ENCODE data around the gene C16orf90.

The C16orf90 gene

GRCh38 chr16:3458278-3458851 is 36.9 kb downstream of the C16orf90 start:
- H3K27me3 ChIP-seq (replicated peaks; ENCODE audit: control insufficient read depth, insufficient read depth, low read length) = no peaks in the 10 kb centered on the region
- H3K4me3 ChIP-seq (replicated peaks; ENCODE audit: low read depth, low read length) = peak overlapping the region; percentile 95
- no peak for TF ChIP-seq CTCF (IDR thresholded peaks at IDR 0.05; ENCODE audit: insufficient read depth, low read length, poor library complexity, severe bottlenecking)
- H3K36me3 ChIP-seq (ENCODE audit: control insufficient read depth, insufficient read depth, low read length) = no peaks in the 10 kb centered on the region
- peak; percentile 48 for DNase-seq (ENCODE audit: extremely low read depth, insufficient read length)

- DNase-seq (ENCODE audit: extremely low read depth, insufficient read length) = peak; percentile 96
- H3K4me3 ChIP-seq (replicated peaks; ENCODE audit: low read depth, low read length) = peak overlapping the region; percentile 95
Measured at GRCh38 chr16:3457434-3458252, 37.6 kb downstream of the C16orf90 start.

GRCh38 chr16:3454631-3455147 is 40.6 kb downstream of the C16orf90 start:
- Histone ChIP-seq H3K27me3 (replicated peaks; ENCODE audit: control insufficient read depth, insufficient read depth, low read length) (no peaks in the 10 kb centered on the region), H3K36me3 (ENCODE audit: control insufficient read depth, insufficient read depth, low read length) (no peaks in the 10 kb centered on the region), H3K4me3 (replicated peaks; ENCODE audit: low read depth, low read length) (no peak overlapping the region)
- no peak for TF ChIP-seq CTCF (IDR thresholded peaks at IDR 0.05; ENCODE audit: insufficient read depth, low read length, poor library complexity, severe bottlenecking)
- DNase-seq (ENCODE audit: extremely low read depth, insufficient read length) = no peak

More at GRCh38 chr16:3457434-3458252, 37.6 kb downstream of the C16orf90 start:
- Histone ChIP-seq H3K27me3 (replicated peaks; ENCODE audit: control insufficient read depth, insufficient read depth, low read length) (no peaks in the 10 kb centered on the region), H3K36me3 (ENCODE audit: control insufficient read depth, insufficient read depth, low read length) (no peaks in the 10 kb centered on the region)
- peak; percentile 45 for TF ChIP-seq CTCF (IDR thresholded peaks at IDR 0.05; ENCODE audit: insufficient read depth, low read length, poor library complexity, severe bottlenecking)

- Histone ChIP-seq H3K4me3 (replicated peaks; ENCODE audit: low read depth, low read length) (no peak overlapping the region), H3K36me3 (ENCODE audit: control insufficient read depth, insufficient read depth, low read length) (no peaks in the 10 kb centered on the region; the same call in 1 of the 2 replicates), H3K27me3 (replicated peaks; ENCODE audit: control insufficient read depth, insufficient read depth, low read length) (no peaks in the 10 kb centered on the region)
- DNase-seq (ENCODE audit: extremely low read depth, insufficient read length) = no peak
- TF ChIP-seq CTCF (IDR thresholded peaks at IDR 0.05; ENCODE audit: insufficient read depth, low read length, poor library complexity, severe bottlenecking) = no peak
Measured at GRCh38 chr16:3454093-3454492, 41.2 kb downstream of the C16orf90 start.

- no peak for DNase-seq (ENCODE audit: extremely low read depth, insufficient read length)
- Histone ChIP-seq H3K36me3 (ENCODE audit: control insufficient read depth, insufficient read depth, low read length) (no peaks in the 10 kb centered on the region), H3K27me3 (replicated peaks; ENCODE audit: control insufficient read depth, insufficient read depth, low read length) (no peaks in the 10 kb centered on the region), H3K4me3 (replicated peaks; ENCODE audit: low read depth, low read length) (peak overlapping the region; percentile 77)
- TF ChIP-seq CTCF (IDR thresholded peaks at IDR 0.05; ENCODE audit: insufficient read depth, low read length, poor library complexity, severe bottlenecking) = no peak
Measured at GRCh38 chr16:3444032-3444388, 51.3 kb downstream of the C16orf90 start.
